ENCODE data around the gene RDH13. TPM values are rescaled to one million over a fixed set of nuclear protein-coding genes. Genes with fewer than 3 reads are reported as not detected.

Gene RDH13
- polyA plus RNA-seq, 3 donors, result 16.9 to 21.0 (median 17.0) TPM

GRCh38 chr19:55092423-55093318 lies 29.7 kb upstream of the RDH13 start:
- DNase-seq (ENCODE audit: low read depth in 3 of 3, low spot score in 2 of 3), result no peak

GRCh38 chr19:55091955-55092354 lies 29.0 kb upstream of the RDH13 start:
- DNase-seq (ENCODE audit: low read depth in 3 of 3, low spot score in 2 of 3), result no peak

- DNase-seq (ENCODE audit: low read depth in 3 of 3, low spot score in 2 of 3), result no peak
Measured at GRCh38 chr19:55091126-55091910, 28.4 kb upstream of the RDH13 start.

GRCh38 chr19:55090564-55090963 lies 27.6 kb upstream of the RDH13 start:
- DNase-seq (ENCODE audit: low read depth in 3 of 3, low spot score in 2 of 3), result no peak

GRCh38 chr19:55089342-55089944 lies 26.5 kb upstream of the RDH13 start:
- DNase-seq (ENCODE audit: low read depth in 3 of 3, low spot score in 2 of 3), result no peak

- DNase-seq (ENCODE audit: low read depth in 3 of 3, low spot score in 2 of 3), result no peak
Measured at GRCh38 chr19:55088543-55089341, 25.8 kb upstream of the RDH13 start.

- no peak for DNase-seq (ENCODE audit: low read depth in 3 of 3, low spot score in 2 of 3)
Measured at GRCh38 chr19:55088021-55088451, 25.1 kb upstream of the RDH13 start.

GRCh38 chr19:55087542-55087901 lies 24.6 kb upstream of the RDH13 start:
- DNase-seq (ENCODE audit: low read depth in 3 of 3, low spot score in 2 of 3), result no peak

GRCh38 chr19:55086730-55087541 lies 24.0 kb upstream of the RDH13 start:
- peak in 1 of 3 donors; percentile 81 for DNase-seq (ENCODE audit: low read depth in 3 of 3, low spot score in 2 of 3)

GRCh38 chr19:55085923-55086715 lies 23.2 kb upstream of the RDH13 start:
- DNase-seq (ENCODE audit: low read depth in 3 of 3, low spot score in 2 of 3), result no peak

GRCh38 chr19:55084416-55084815 lies 21.5 kb upstream of the RDH13 start:
- no peak for DNase-seq (ENCODE audit: low read depth in 3 of 3, low spot score in 2 of 3)

GRCh38 chr19:55083004-55083850 lies 20.3 kb upstream of the RDH13 start:
- DNase-seq (ENCODE audit: low read depth in 3 of 3, low spot score in 2 of 3), result no peak

GRCh38 chr19:55082020-55082851 lies 19.3 kb upstream of the RDH13 start:
- no peak for DNase-seq (ENCODE audit: low read depth in 3 of 3, low spot score in 2 of 3)

- DNase-seq (ENCODE audit: low read depth in 3 of 3, low spot score in 2 of 3), result no peak
Measured at GRCh38 chr19:55081770-55082019, 18.7 kb upstream of the RDH13 start.

- DNase-seq (ENCODE audit: low read depth in 3 of 3, low spot score in 2 of 3), result no peak
Measured at GRCh38 chr19:55080968-55081769, 18.2 kb upstream of the RDH13 start.

- no peak for DNase-seq (ENCODE audit: low read depth in 3 of 3, low spot score in 2 of 3)
Measured at GRCh38 chr19:55080121-55080967, 17.4 kb upstream of the RDH13 start.

Data from right renal cortex interstitium (tissue), 3 donors.